ENCODE measurements around the gene CLCNKA. TPM values are rescaled to one million over a fixed set of nuclear protein-coding genes. Genes with fewer than 3 reads are reported as not detected.

CLCNKA gene
- total RNA-seq, 1 experiment from 2014 or later, result 1.5 TPM

DNA sequence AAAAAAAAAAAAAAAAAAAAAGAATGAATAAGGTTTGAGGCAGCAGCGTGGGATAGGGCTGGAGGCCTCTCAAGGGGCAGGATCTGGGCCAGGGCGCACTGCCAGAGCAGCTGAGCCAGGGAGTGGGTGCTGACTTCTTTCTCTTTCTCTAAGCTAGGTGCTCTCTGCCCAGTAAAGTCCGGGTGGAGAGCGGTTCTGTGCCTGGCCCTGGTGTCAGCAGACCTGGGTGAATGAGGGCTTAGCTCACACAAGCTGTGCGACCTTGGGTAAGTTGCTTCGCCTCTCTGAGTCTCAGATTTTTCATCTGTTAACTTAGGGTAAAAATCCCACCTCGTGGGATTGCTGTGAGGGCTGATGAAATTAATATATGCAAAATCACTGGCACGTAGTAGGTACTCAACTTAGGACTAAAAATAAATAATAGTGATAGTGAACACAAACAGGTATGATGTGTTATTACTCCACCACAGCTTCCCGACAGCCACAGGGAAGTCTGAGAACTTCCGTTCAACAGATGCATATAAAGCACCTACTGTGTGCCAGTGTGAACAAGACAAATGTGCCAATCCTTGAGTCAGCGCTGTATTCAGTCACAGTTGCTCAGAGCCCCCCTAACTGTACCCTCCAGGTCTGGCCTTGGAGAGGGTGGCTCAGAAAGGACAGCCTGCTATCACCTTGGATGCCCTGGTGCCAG is 53.6 kb downstream of the CLCNKA start:
- no peaks in the 10 kb centered on the region for H3K36me3 Mint-ChIP-seq
- H3K27me3 Mint-ChIP-seq (ENCODE audit: low read depth), result peaks cover 49% of the 10 kb centered on the region
- no peak for ATAC-seq
- no peak overlapping the region for H3K4me3 Mint-ChIP-seq
- H3K4me1 Mint-ChIP-seq, result peaks cover 11% of the 10 kb centered on the region
- TF ChIP-seq ZNF423 (CRISPR knock-in tag; IDR thresholded peaks at IDR 0.05), result no peak
- TF ChIP-seq, protein P1, sequence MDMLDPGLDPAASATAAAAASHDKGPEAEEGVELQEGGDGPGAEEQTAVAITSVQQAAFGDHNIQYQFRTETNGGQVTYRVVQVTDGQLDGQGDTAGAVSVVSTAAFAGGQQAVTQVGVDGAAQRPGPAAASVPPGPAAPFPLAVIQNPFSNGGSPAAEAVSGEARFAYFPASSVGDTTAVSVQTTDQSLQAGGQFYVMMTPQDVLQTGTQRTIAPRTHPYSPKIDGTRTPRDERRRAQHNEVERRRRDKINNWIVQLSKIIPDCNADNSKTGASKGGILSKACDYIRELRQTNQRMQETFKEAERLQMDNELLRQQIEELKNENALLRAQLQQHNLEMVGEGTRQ (CRISPR knock-in tag; IDR thresholded peaks at IDR 0.05), result no peak
- no peak for TF ChIP-seq OVOL2 (CRISPR knock-in tag; IDR thresholded peaks at IDR 0.05; ENCODE audit: borderline replicate concordance)
- ChIA-PET CTCF (interaction anchor here (0.6 to 2.9 kb wide), 5 partner anchors 23 to 489 kb away, joined by 3 to 14 read pairs (median 3); partner anchors contain the start of gene ZBTB17), POLR2A (no interaction called here)
- DNase-seq (ENCODE audit: low spot score), result no peak
- H3K9me3 Mint-ChIP-seq, result no peaks in the 10 kb centered on the region
- no peak overlapping the region for H3K27ac Mint-ChIP-seq

DNA sequence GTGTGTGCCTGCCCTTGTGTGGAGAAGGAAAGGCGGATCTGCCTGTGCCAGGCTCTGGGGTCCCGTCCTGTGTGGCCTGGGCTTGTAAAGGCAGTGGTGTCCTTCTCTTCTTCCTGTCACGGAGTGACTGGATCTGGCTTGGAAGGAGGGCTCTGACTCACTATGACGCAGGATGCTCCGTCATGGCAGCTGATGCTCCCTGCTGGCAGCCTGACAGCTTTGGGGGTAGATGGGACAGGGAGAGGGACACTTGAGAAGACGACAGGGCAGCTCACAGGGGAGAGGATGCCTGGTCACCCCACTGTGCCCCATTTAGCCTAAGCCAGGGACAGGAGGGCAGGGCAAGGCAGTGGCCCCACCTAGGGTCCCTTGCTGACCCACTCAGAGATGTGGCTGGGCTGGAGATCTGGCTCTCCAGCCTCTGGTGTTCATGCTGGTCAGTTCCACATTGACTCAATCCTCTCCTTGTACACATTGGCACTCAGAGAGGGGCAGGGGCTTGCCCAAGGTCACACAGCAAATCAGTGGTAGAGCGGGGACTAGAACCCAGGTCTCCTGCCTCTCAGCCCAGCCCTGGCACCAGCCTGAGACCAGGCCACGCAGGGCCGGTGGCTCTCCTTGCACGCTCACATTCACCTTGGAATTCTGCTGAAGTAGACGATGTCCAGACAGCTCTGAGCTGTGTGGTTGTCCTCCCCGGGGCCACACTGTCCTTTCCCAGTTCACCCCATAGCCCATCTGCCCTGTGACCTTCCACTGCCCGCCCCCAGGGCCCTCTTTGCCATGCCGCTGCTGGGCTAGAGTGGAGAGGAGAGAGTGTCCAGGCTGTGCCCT is 54.4 kb downstream of the CLCNKA start:
- no peak overlapping the region for H3K4me3 Mint-ChIP-seq
- CTCF ChIA-PET, result interaction anchor here (0.6 to 7.9 kb wide), 3 partner anchors 43 to 115 kb away, joined by 3 to 161 read pairs (median 3); no protein-coding TSS in a partner anchor
- peaks cover 45% of the 10 kb centered on the region for H3K27me3 Mint-ChIP-seq (ENCODE audit: low read depth)
- H3K4me1 Mint-ChIP-seq, result peaks cover 11% of the 10 kb centered on the region
- H3K27ac Mint-ChIP-seq, result no peak overlapping the region
- POLR2A ChIA-PET, result no interaction called here
- no peak for ATAC-seq
- H3K9me3 Mint-ChIP-seq, result no peaks in the 10 kb centered on the region
- DNase-seq (ENCODE audit: low spot score), result no peak
- no peak for TF ChIP-seq CTCF (IDR thresholded peaks at IDR 0.05)
- TF ChIP-seq, protein P2, sequence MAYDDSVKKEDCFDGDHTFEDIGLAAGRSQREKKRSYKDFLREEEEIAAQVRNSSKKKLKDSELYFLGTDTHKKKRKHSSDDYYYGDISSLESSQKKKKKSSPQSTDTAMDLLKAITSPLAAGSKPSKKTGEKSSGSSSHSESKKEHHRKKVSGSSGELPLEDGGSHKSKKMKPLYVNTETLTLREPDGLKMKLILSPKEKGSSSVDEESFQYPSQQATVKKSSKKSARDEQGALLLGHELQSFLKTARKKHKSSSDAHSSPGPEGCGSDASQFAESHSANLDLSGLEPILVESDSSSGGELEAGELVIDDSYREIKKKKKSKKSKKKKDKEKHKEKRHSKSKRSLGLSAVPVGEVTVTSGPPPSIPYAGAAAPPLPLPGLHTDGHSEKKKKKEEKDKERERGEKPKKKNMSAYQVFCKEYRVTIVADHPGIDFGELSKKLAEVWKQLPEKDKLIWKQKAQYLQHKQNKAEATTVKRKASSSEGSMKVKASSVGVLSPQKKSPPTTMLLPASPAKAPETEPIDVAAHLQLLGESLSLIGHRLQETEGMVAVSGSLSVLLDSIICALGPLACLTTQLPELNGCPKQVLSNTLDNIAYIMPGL (CRISPR knock-in tag; IDR thresholded peaks at IDR 0.05), result no peak
- no peak for TF ChIP-seq ATF2 (CRISPR knock-in tag; IDR thresholded peaks at IDR 0.05; ENCODE audit: borderline replicate concordance, low read depth)
- TF ChIP-seq ZNF671 (CRISPR knock-in tag; IDR thresholded peaks at IDR 0.05), result no peak
- no peak for TF ChIP-seq AR (CRISPR knock-in tag; IDR thresholded peaks at IDR 0.05)
- TF ChIP-seq NR1H2 (CRISPR knock-in tag; IDR thresholded peaks at IDR 0.05), result no peak
- no peak for TF ChIP-seq PREB (CRISPR knock-in tag; IDR thresholded peaks at IDR 0.05; ENCODE audit: borderline replicate concordance)
- no peak for TF ChIP-seq AFF4 (CRISPR knock-in tag; IDR thresholded peaks at IDR 0.05; ENCODE audit: borderline replicate concordance)
- TF ChIP-seq JUN (CRISPR knock-in tag; IDR thresholded peaks at IDR 0.05), result no peak
- no peak for TF ChIP-seq RORB (CRISPR knock-in tag; IDR thresholded peaks at IDR 0.05)
- no peak for TF ChIP-seq IRF2 (CRISPR knock-in tag; IDR thresholded peaks at IDR 0.05; ENCODE audit: borderline replicate concordance, low read depth)
- TF ChIP-seq OVOL2 (CRISPR knock-in tag; IDR thresholded peaks at IDR 0.05; ENCODE audit: borderline replicate concordance), result no peak
- TF ChIP-seq NFATC4 (CRISPR knock-in tag; IDR thresholded peaks at IDR 0.05), result no peak
- H3K36me3 Mint-ChIP-seq, result no peaks in the 10 kb centered on the region
